Keratinocyte (primary cell): ENCODE data around the gene CNGA2.

Source experiments
- EZH2 ChIP-seq: IDR thresholded peaks from one replicate; pipeline ENCODE4 v1.6.1; 2012; ENCODE audit warnings: inconsistent platforms, mild to moderate bottlenecking, low read length, moderate library complexity
- TF ChIP-seq, protein P1 (sequence below), 3 experiments: IDR thresholded peaks in 1 of 3; conservative IDR thresholded peaks in 1 of 3; optimal IDR thresholded peaks in 1 of 3; 2 replicates in 2 of 3; 3 replicates in 1 of 3; pipeline versions ENCODE3 to v1.5.1; 2011; ENCODE audit warnings: low read length in 3 of 3, mild to moderate bottlenecking in 3 of 3, moderate library complexity in 2 of 3, control low read depth in 1 of 3, inconsistent platforms in 1 of 3; ENCODE audit not compliant: insufficient read depth in 2 of 3; ENCODE audit errors: extremely low read depth in 1 of 3

DNA sequence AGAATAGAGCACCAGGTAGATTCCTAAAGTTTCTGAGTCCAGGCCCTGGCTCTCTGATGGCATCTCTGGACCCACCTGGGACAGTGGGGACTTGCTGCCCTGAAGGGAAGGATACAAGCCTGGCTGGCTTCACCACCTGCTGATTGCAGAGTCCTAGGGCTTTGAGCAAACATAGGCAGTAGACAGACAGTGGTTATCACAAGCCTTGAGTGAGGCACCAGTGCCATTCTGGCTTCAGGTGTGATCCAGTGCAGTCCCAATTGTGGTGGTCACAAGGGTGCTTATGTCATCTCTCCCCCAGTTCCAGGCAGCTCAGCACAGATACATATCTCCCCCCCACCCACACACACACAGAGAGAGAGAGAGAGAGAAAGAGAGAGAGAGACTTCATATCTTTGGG, 45.9 kb upstream of the CNGA2 start:
- TF ChIP-seq, protein P1, sequence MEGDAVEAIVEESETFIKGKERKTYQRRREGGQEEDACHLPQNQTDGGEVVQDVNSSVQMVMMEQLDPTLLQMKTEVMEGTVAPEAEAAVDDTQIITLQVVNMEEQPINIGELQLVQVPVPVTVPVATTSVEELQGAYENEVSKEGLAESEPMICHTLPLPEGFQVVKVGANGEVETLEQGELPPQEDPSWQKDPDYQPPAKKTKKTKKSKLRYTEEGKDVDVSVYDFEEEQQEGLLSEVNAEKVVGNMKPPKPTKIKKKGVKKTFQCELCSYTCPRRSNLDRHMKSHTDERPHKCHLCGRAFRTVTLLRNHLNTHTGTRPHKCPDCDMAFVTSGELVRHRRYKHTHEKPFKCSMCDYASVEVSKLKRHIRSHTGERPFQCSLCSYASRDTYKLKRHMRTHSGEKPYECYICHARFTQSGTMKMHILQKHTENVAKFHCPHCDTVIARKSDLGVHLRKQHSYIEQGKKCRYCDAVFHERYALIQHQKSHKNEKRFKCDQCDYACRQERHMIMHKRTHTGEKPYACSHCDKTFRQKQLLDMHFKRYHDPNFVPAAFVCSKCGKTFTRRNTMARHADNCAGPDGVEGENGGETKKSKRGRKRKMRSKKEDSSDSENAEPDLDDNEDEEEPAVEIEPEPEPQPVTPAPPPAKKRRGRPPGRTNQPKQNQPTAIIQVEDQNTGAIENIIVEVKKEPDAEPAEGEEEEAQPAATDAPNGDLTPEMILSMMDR (optimal IDR thresholded peaks at IDR 0.05 in 1 of 3, IDR thresholded peaks at IDR 0.05 in 1 of 3, conservative IDR thresholded peaks at IDR 0.05 in 1 of 3; ENCODE audit: extremely low read depth in 1 of 3, insufficient read depth in 2 of 3, low read length in 3 of 3) = no peak
- TF ChIP-seq EZH2 = no peak
